Stomach (tissue), 4 donors: ENCODE measurements around the gene MYD88.

Experiments
- EP300 ChIP-seq: sonication (generic); formaldehyde crosslinking; IDR thresholded peaks from one replicate; pipeline ENCODE4 v1.6.1; 2017; ENCODE audit warnings: antibody characterized with exemption
- POLR2A ChIP-seq, 4 donors: fragments of 450-650 bp; IDR thresholded peaks; one replicate each; pipeline ENCODE4 v1.6.1; 2016; ENCODE audit warnings: antibody characterized with exemption in 4 of 4, control low read depth in 2 of 4, mild to moderate bottlenecking in 1 of 4, moderate library complexity in 1 of 4
- POLR2AphosphoS5 ChIP-seq, 3 donors: sonication (generic); formaldehyde crosslinking; IDR thresholded peaks; one replicate each; pipeline ENCODE4 v1.6.1; 2016; ENCODE audit warnings: antibody characterized with exemption in 3 of 3
- TF ChIP-seq, protein P1 (sequence below), 7 experiments: fragments of 450-650 bp in 4 of 7; fragments of 200-600 bp in 3 of 7; sonication (generic) in 3 of 7; IDR thresholded peaks; one replicate each; pipeline ENCODE4 v1.5.1; 2016 to 2019; ENCODE audit warnings: antibody characterized with exemption in 7 of 7, control low read depth in 2 of 7, mild to moderate bottlenecking in 1 of 7

DNA sequence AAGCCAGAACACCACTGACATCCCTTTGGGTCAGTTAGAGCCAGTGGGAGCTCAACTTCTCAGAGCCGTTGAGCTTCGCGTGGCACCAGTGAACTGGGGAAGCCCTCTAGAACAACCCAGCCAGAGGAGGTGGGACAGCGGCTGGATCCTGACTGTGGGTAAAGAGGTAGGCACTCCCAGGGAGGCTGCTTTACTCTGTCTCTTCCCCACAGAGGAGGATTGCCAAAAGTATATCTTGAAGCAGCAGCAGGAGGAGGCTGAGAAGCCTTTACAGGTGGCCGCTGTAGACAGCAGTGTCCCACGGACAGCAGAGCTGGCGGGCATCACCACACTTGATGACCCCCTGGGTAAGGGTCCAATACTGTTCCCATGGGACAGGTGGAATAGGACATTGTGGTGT is 1.2 kb downstream of the MYD88 start:
- TF ChIP-seq, protein P1, sequence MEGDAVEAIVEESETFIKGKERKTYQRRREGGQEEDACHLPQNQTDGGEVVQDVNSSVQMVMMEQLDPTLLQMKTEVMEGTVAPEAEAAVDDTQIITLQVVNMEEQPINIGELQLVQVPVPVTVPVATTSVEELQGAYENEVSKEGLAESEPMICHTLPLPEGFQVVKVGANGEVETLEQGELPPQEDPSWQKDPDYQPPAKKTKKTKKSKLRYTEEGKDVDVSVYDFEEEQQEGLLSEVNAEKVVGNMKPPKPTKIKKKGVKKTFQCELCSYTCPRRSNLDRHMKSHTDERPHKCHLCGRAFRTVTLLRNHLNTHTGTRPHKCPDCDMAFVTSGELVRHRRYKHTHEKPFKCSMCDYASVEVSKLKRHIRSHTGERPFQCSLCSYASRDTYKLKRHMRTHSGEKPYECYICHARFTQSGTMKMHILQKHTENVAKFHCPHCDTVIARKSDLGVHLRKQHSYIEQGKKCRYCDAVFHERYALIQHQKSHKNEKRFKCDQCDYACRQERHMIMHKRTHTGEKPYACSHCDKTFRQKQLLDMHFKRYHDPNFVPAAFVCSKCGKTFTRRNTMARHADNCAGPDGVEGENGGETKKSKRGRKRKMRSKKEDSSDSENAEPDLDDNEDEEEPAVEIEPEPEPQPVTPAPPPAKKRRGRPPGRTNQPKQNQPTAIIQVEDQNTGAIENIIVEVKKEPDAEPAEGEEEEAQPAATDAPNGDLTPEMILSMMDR (IDR thresholded peaks at IDR 0.05) = no peak
- no peak for TF ChIP-seq POLR2AphosphoS5 (IDR thresholded peaks at IDR 0.05)
- TF ChIP-seq POLR2A (IDR thresholded peaks at IDR 0.05) = no peak
- no peak for TF ChIP-seq EP300
